SK-N-MC (cell line): ENCODE measurements around the gene RNF17.
"Not testable (repeated sequence)": the region's sequence is repeated elsewhere in the genome, so short reads cannot be mapped to it uniquely, and the experiment has no call there.

Source experiments
- FOXP2 ChIP-seq: optimal IDR thresholded peaks from 2 replicates; pipeline ENCODE3; 2011; ENCODE audit warnings: mild to moderate bottlenecking, moderate library complexity; ENCODE audit not compliant: insufficient read depth; ENCODE audit errors: extremely low read length, control extremely low read depth
- POLR2AphosphoS5 ChIP-seq: IDR thresholded peaks from 2 replicates; pipeline ENCODE4 v1.6.1; 2012; ENCODE audit warnings: mild to moderate bottlenecking, low read depth, low read length, borderline replicate concordance

DNA sequence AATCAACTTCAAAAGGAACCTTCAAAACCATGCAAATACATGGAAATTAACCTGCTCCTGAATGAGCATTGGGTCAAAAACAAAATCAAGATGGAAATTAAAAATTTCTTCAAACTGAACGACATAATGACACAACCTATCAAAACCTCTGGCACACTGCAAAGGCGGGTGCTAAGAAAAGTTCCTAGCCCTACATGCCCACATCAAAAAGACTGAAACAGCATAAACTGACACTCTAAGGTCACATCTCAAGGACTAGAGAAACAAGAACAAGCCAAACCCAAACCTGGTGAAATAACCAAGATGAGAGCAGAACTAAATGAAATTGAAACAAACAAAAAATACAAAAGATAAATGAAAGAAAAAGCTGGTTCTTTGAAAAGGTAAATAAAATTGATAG, 73.6 kb downstream of the RNF17 start:
- TF ChIP-seq POLR2AphosphoS5, FOXP2: not testable (repeated sequence)
